Sigmoid colon (tissue), 7 donors: ENCODE measurements around the gene DUSP7. TPM values are rescaled to one million over a fixed set of nuclear protein-coding genes. Genes with fewer than 3 reads are reported as not detected.

Experiments used
- DNase-seq: peaks from one replicate; pipeline ENCODE4 v3.0.0-alpha.2; 2019
- H3K27ac ChIP-seq, 4 donors: fragments of 200-600 bp; sonication (generic); one replicate each; pipeline ENCODE4 v1.5.1; 2016 to 2019; ENCODE audit warnings: mild to moderate bottlenecking in 1 of 4
- H3K27me3 ChIP-seq, 3 donors: fragments of 200-600 bp; sonication (generic); one replicate each; pipeline ENCODE4 v1.5.1; 2019; ENCODE audit warnings: mild to moderate bottlenecking in 1 of 3
- H3K36me3 ChIP-seq, 4 donors: fragments of 200-600 bp; sonication (generic); one replicate each; pipeline ENCODE4 v1.5.1; 2016 to 2019
- H3K4me1 ChIP-seq, 4 donors: fragments of 200-600 bp; sonication (generic); one replicate each; pipeline ENCODE4 v1.5.1; 2017 to 2019
- H3K4me3 ChIP-seq, 4 donors: fragments of 200-600 bp; sonication (generic); one replicate each; pipeline ENCODE4 v1.5.1; 2017 to 2019; ENCODE audit warnings: mild to moderate bottlenecking in 2 of 4, moderate library complexity in 1 of 4
- H3K9me3 ChIP-seq, 4 donors: fragments of 200-600 bp in 3 of 4; sonication (generic) in 3 of 4; one replicate each; pipeline versions ENCODE4 v1.5.1 to v1.6.1; 2013 to 2019
- EP300 ChIP-seq, 4 donors: sonication (generic); formaldehyde crosslinking; IDR thresholded peaks; one replicate each; pipeline ENCODE4 v1.6.1; 2017; ENCODE audit warnings: antibody characterized with exemption in 4 of 4
- POLR2A ChIP-seq, 2 donors: fragments of 450-650 bp; IDR thresholded peaks; one replicate each; pipeline ENCODE4 v1.6.1; 2016; ENCODE audit warnings: antibody characterized with exemption in 2 of 2, mild to moderate bottlenecking in 2 of 2, moderate library complexity in 2 of 2
- POLR2AphosphoS5 ChIP-seq, 4 donors: sonication (generic); formaldehyde crosslinking; IDR thresholded peaks; one replicate each; pipeline ENCODE4 v1.6.1; 2017; ENCODE audit warnings: antibody characterized with exemption in 4 of 4
- WGBS, 2 donors: extraction: QIAGEN DNeasy Blood & Tissue Kit; methylation state at CpG; one replicate each; pipeline ENCODE4 v1.1.7; 2013; 5-methylcytosine and 5-hydroxymethylcytosine counted together
- intact Hi-C: fragments of 100-400 bp; cut with DNase I; formaldehyde crosslinking; loops from one replicate; pipeline ENCODE4 v1.15.1; 2023
- polyA plus RNA-seq, 3 donors: library from polyadenylated mRNA; stranded (reverse); fragments of 200-250 nt; gene quantifications; one replicate each; pipeline ENCODE4 v1.2.3, GENCODE V29; 2013
- total RNA-seq, 4 donors: library from RNA; depleted of rRNA; stranded (reverse); fragments of >200 nt; gene quantifications; one replicate each; pipeline ENCODE4 v1.1.0, GENCODE V29; 2016
- TF ChIP-seq, protein P1 (sequence below), 4 experiments: fragments of 450-650 bp in 3 of 4; fragments of 200-600 bp in 1 of 4; IDR thresholded peaks; one replicate each; pipeline ENCODE4 v1.5.1; 2016 to 2019; ENCODE audit warnings: antibody characterized with exemption in 4 of 4, mild to moderate bottlenecking in 3 of 4, moderate library complexity in 2 of 4
- donor health status: healthy with polysubstance abuse.
- donor health status: Bipolar disorder and iron deficiency.
- donor health status: healthy.

DUSP7 gene
- total and polyA plus RNA-seq, 7 donors, result 3.0 to 7.6 (median 6.8) TPM

DNA sequence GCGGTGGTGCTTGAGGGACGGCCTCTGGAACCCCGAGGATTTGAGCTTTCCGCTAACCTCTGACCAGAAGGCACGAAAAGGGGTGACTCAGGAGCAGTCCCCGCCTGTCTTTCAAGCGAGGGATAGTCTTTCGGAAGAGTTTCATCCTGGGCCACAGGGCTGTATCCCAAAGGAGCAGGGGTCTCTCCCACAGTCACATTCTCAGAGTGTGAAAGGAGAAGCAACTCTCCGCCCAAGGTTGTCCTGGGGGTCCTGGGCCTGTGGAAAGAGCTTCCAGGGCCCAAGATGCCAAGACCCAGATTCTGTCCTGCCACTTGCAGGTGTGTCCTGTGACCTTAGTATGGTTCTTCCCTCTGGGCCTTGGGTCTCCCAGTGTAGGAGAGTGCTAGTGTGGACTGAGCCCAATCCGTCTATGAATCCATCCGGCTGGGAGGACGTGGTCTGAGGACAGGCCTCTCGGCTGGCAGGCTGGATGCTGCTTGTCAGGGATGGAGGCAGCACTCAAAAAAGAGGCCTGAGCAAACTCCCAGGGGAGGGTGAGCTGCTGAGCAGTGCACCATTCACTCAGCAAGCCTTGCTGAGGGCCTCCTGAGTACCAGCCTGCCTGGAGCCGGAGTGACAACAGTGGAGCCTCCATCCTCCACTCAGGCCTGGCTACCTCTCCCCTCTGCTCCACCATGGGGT lies 1.6 kb upstream of the DUSP7 start:
- Histone ChIP-seq H3K9me3 (no peaks in the 10 kb centered on the region), H3K4me3 (peak overlapping the region; percentile 33 to 83 (median 71)), H3K36me3 (peaks cover 0 to 6% (median 2%) of the 10 kb centered on the region in 4 donors), H3K27ac (peak overlapping the region; percentile 48 to 92 (median 69)), H3K4me1 (peaks cover 0 to 46% (median 33%) of the 10 kb centered on the region in 4 donors), H3K27me3 (no peaks in the 10 kb centered on the region)
- intact Hi-C loops, result loop anchor here (1.0 to 5.0 kb wide), 4 partner anchors 57 to 139 kb away; partner anchors contain the start of genes ALAS1, PARP3 and POC1A
- DNase-seq, result no peak
- TF ChIP-seq, protein P1, sequence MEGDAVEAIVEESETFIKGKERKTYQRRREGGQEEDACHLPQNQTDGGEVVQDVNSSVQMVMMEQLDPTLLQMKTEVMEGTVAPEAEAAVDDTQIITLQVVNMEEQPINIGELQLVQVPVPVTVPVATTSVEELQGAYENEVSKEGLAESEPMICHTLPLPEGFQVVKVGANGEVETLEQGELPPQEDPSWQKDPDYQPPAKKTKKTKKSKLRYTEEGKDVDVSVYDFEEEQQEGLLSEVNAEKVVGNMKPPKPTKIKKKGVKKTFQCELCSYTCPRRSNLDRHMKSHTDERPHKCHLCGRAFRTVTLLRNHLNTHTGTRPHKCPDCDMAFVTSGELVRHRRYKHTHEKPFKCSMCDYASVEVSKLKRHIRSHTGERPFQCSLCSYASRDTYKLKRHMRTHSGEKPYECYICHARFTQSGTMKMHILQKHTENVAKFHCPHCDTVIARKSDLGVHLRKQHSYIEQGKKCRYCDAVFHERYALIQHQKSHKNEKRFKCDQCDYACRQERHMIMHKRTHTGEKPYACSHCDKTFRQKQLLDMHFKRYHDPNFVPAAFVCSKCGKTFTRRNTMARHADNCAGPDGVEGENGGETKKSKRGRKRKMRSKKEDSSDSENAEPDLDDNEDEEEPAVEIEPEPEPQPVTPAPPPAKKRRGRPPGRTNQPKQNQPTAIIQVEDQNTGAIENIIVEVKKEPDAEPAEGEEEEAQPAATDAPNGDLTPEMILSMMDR (IDR thresholded peaks at IDR 0.05), result no peak
- TF ChIP-seq EP300 (IDR thresholded peaks at IDR 0.05), result no peak
- TF ChIP-seq POLR2A (IDR thresholded peaks at IDR 0.05), result no peak
- no peak for TF ChIP-seq POLR2AphosphoS5 (IDR thresholded peaks at IDR 0.05)
- 53 to 68% methylated on average over 14 of the region's 14 CpGs for WGBS, 2 donors

DNA sequence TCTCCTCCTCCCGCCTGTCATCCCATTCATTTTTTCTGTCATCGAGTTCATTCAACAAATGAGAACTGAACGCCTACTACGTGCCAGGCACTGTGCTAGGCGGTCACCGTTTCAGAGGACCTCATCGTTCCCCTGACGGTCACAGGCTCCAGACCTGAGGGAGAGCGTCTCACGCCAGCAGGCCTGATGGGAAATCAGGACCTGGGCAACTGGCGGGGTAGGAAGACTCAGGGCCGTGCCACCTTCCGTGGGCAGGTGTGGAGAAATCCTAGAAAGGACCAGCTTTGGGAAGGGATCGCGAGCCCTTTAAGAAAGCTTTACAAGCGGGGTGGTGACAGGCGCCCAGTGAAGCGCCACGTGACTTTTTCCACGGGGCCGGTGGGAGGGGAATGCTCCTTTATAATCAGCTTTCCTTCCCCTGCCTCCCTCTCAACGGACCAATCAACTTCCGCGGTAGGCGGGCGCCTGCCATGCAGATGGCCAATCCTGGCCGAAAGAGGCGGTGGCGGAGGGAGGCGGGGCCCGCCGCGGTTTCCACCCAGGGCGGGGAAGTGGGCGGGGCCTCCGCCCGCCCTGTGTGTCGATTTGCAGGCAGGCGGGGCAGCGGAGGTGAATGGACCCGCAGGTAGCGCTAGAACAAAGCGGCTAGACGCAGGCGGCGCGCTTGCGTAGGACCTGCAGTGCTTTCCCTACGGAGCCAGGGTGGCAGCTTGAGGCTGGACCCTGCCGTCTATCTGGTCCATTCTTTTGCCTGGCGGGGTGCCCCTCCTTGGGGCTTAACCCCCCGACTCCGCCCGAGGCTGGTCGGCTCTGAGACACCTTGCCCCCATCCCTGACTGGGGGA lies 819 bp upstream of the DUSP7 start:
- H3K36me3 ChIP-seq, result peaks cover 0 to 8% (median 2%) of the 10 kb centered on the region in 4 donors
- peak overlapping the region; percentile 88 to 94 (median 91) for H3K27ac ChIP-seq
- peak; percentile 100 for DNase-seq
- H3K4me1 ChIP-seq, result peaks cover 0 to 45% (median 40%) of the 10 kb centered on the region in 4 donors
- 1% methylated on average over 55 of the region's 55 CpGs for WGBS, 2 donors
- no peaks in the 10 kb centered on the region for H3K27me3 ChIP-seq
- intact Hi-C loops, result loop anchor here (1.0 to 5.0 kb wide), 4 partner anchors 56 to 140 kb away; partner anchors contain the start of genes ALAS1, PARP3 and POC1A
- H3K9me3 ChIP-seq, result no peaks in the 10 kb centered on the region
- peak overlapping the region; percentile 51 to 83 (median 71) for H3K4me3 ChIP-seq
- TF ChIP-seq EP300 (IDR thresholded peaks at IDR 0.05), result peak in 1 of 4 donors; percentile 49
- TF ChIP-seq POLR2A (IDR thresholded peaks at IDR 0.05), result no peak
- TF ChIP-seq POLR2AphosphoS5 (IDR thresholded peaks at IDR 0.05), result peak in 2 of 4 donors; percentile 57 to 79

DNA sequence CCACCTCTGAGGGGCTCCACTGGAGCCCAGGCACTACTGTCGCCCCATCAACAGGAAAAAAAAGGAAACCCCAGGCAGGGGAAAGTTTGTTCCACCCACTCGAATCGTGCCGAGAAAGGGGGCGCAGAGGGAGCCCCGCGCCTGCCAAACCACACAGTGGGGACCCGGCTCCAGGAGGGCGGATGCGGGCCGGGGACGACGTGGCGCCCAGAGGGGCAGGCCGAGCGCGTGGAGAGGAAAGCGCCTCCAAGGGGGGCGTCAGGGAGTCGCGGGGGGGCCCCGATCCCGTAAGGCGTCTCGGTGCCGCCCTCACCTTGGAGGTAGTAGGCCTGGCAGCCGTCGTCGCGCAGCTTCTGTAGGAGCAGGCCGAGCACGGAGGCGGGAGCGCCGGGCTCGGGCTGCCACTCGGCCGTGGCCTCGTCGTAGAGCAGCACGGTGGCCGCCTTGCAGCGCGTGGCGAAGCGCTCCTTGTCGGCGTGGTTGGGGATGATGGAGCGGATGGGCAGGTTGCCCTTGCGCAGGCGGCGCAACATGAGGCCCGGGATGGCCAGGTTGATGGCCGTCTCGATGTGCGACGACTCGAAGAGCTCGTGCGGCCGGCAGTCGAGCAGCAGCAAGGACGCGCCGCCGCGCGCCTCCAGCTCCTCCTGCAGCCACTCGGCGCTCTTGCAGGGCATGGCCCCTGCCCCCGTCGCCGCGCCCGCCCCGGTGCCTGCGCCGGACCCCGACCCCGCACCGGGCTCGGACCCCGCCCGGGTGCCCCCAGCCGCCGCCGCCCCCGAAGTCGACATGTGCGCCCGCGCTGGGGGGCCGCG lies 627 bp downstream of the DUSP7 start:
- no peaks in the 10 kb centered on the region for H3K27me3 ChIP-seq
- H3K9me3 ChIP-seq, result no peaks in the 10 kb centered on the region
- H3K27ac ChIP-seq, result peak overlapping the region; percentile 83 to 94 (median 88)
- peaks cover 0 to 52% (median 48%) of the 10 kb centered on the region in 4 donors for H3K4me1 ChIP-seq
- TF ChIP-seq, protein P1 (IDR thresholded peaks at IDR 0.05), result peak in 1 of 4 experiments; percentile 25
- no peak for TF ChIP-seq EP300 (IDR thresholded peaks at IDR 0.05)
- H3K4me3 ChIP-seq, result peak overlapping the region; percentile 46 to 83 (median 71)
- WGBS, 2 donors, result 0 to 1% methylated on average over 94 of the region's 94 CpGs
- intact Hi-C loops, result loop anchor here (2.0 to 5.0 kb wide), 4 partner anchors 55 to 142 kb away; partner anchors contain the start of genes ALAS1 and PARP3
- peaks cover 2 to 22% (median 8%) of the 10 kb centered on the region in 4 donors for H3K36me3 ChIP-seq
- peak; percentile 75 for DNase-seq

DNA sequence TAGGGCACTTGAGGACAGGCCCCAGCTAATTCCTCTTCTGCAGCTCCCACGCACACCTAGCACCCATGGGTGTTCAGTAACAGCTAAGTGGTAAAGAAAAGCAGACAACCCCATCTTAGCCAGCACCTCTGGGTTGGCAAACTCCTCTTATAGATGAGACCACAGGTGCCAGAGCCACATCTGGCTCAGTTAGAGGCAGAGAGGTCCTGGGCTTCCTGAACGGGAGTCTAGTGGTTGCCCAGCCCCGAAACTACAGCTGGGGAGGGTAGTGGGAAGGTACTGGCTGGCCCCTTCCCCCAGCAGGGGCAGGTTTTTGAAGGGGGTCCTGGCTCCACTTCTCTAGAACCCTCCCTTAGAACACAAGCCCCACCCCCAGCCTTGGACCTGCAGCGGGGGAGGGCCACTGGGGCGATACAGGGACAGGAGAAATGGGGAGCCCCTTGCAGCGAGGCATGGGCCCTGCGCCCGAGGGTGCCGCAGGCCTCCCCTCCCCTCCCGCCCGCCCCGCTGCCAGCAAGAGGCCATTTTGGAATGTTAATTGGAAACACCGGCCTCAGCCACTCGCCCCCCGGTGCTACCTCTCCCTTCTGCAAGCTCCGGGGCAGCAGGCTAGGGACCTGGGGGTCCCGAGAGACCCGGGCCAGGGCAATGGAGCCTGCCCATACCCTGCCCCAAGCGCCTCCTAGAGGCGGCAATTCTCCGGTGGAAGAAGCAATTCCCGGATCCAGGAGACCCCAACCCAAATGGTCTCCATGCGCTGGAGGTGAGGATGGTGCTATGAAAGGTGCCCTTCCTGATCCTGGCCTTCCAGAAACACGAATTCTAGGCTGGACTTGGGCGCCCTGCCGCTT lies 1.5 kb downstream of the DUSP7 start:
- Histone ChIP-seq H3K4me1 (peaks cover 0 to 52% (median 48%) of the 10 kb centered on the region in 4 donors), H3K27me3 (no peaks in the 10 kb centered on the region), H3K36me3 (peaks cover 7 to 31% (median 16%) of the 10 kb centered on the region in 4 donors), H3K27ac (peak overlapping the region; percentile 83 to 94 (median 88)), H3K4me3 (peak overlapping the region; percentile 46 to 83 (median 71)), H3K9me3 (no peaks in the 10 kb centered on the region)
- WGBS, 2 donors, result 9 to 10% methylated on average over 26 of the region's 26 CpGs
- no peak for DNase-seq
- intact Hi-C loops, result loop anchor here (2.0 to 5.0 kb wide), 2 partner anchors 68 to 142 kb away; partner anchors contain the start of gene ALAS1
- TF ChIP-seq EP300 (IDR thresholded peaks at IDR 0.05) (no peak), POLR2A (IDR thresholded peaks at IDR 0.05) (no peak), POLR2AphosphoS5 (IDR thresholded peaks at IDR 0.05) (no peak)
- TF ChIP-seq, protein P1 (IDR thresholded peaks at IDR 0.05), result no peak
